ENCODE measurements around the gene SUV39H2.
"Not testable (repeated sequence)": the region's sequence is repeated elsewhere in the genome, so short reads cannot be mapped to it uniquely, and the experiment has no call there.

SUV39H2 gene

GRCh38 chr10:14926061-14926470 is 47.4 kb downstream of the SUV39H2 start:
- peak; percentile 46 for FAIRE-seq
- DNase-seq (ENCODE audit: extremely low spot score, insufficient read length, low read depth), result no peak

GRCh38 chr10:14926722-14927416 is 48.2 kb downstream of the SUV39H2 start:
- peak; percentile 42 for DNase-seq (ENCODE audit: extremely low spot score, insufficient read length, low read depth)
- FAIRE-seq, result peak; percentile 91

- FAIRE-seq (no peak), DNase-seq (ENCODE audit: extremely low spot score, insufficient read length, low read depth) (no peak)
These were observed 51.9 kb downstream of the SUV39H2 start for GRCh38 chr10:14930610-14931009.

GRCh38 chr10:14936584-14936983 is 57.9 kb downstream of the SUV39H2 start:
- FAIRE-seq (no peak), DNase-seq (ENCODE audit: extremely low spot score, insufficient read length, low read depth) (no peak)

- not testable (repeated sequence) for DNase-seq (ENCODE audit: extremely low spot score, insufficient read length, low read depth)
- peak; percentile 73 for FAIRE-seq
These were observed 60.3 kb downstream of the SUV39H2 start for GRCh38 chr10:14938971-14939370.

GRCh38 chr10:14942147-14942949 is 63.7 kb downstream of the SUV39H2 start:
- FAIRE-seq, result peak; percentile 95
- not testable (repeated sequence) for DNase-seq (ENCODE audit: extremely low spot score, insufficient read length, low read depth)

GRCh38 chr10:14942950-14943338 is 64.3 kb downstream of the SUV39H2 start:
- peak; percentile 63 for FAIRE-seq
- DNase-seq (ENCODE audit: extremely low spot score, insufficient read length, low read depth), result not testable (repeated sequence)

- DNase-seq (ENCODE audit: extremely low spot score, insufficient read length, low read depth), result no peak
These were observed 66.4 kb downstream of the SUV39H2 start for GRCh38 chr10:14945108-14945507.

GRCh38 chr10:14947268-14947667 is 68.6 kb downstream of the SUV39H2 start:
- FAIRE-seq, result no peak

More at GRCh38 chr10:14945108-14945507, 66.4 kb downstream of the SUV39H2 start:
- FAIRE-seq, result no peak

GRCh38 chr10:14949291-14949690 is 70.6 kb downstream of the SUV39H2 start:
- FAIRE-seq, result no peak
- DNase-seq (ENCODE audit: extremely low spot score, insufficient read length, low read depth), result no peak

More at GRCh38 chr10:14947268-14947667, 68.6 kb downstream of the SUV39H2 start:
- DNase-seq (ENCODE audit: extremely low spot score, insufficient read length, low read depth), result no peak

- no peak for FAIRE-seq
These were observed 74.3 kb downstream of the SUV39H2 start for GRCh38 chr10:14952851-14953423.

GRCh38 chr10:14953424-14954000 is 74.8 kb downstream of the SUV39H2 start:
- no peak for FAIRE-seq
- peak; percentile 25 for DNase-seq (ENCODE audit: extremely low spot score, insufficient read length, low read depth)

More at GRCh38 chr10:14952851-14953423, 74.3 kb downstream of the SUV39H2 start:
- no peak for DNase-seq (ENCODE audit: extremely low spot score, insufficient read length, low read depth)

Data from GM18507 (cell line).